SK-N-SH (cell line): Measurements from ENCODE around the gene SHROOM1. TPM values are rescaled to one million over a fixed set of nuclear protein-coding genes. Genes with fewer than 3 reads are reported as not detected.

ENCODE experiments used
- CTCF ChIA-PET: fragments of 300-600, 350-600 bp; formaldehyde crosslinking; extraction: SDS; loops from one replicate; lab custom pipeline; 2021; lab: Yijun Ruan, JAX
- POLR2A ChIA-PET: fragments of 350-600 bp; sonication (Branson Sonifier 250); formaldehyde crosslinking; extraction: SDS; loops from one replicate; lab custom pipeline; 2020; ENCODE audit warnings: antibody characterized with exemption, inconsistent platforms; lab: Yijun Ruan, JAX
- DNase-seq: peaks from one replicate; pipeline ENCODE4 v3.0.0; 2012
- H2AFZ ChIP-seq: fragments of 200-600 bp; sonication (generic); 2 replicates; pipeline ENCODE4 v1.8.1; 2016; ENCODE audit warnings: antibody characterized with exemption, mild to moderate bottlenecking, low read depth
- H3F3A ChIP-seq: fragments of 200-600 bp; sonication (generic); replicated peaks from 2 replicates; pipeline ENCODE3; 2016; ENCODE audit warnings: antibody characterized with exemption, mild to moderate bottlenecking; ENCODE audit not compliant: insufficient read depth
- H3K27ac ChIP-seq, 2 experiments: fragments of 200-500 bp in 1 of 2; fragments of 200-600 bp in 1 of 2; sonication (Bioruptor generic) in 1 of 2; sonication (generic), shearing (Covaris generic) in 1 of 2; 2 replicates each; pipeline versions ENCODE4 v1.5.1 to v1.6.1; 2014 to 2016; ENCODE audit warnings: low read depth in 2 of 2, inconsistent platforms in 1 of 2, low read length in 1 of 2, mild to moderate bottlenecking in 1 of 2, mixed read lengths in 1 of 2
- H3K27me3 ChIP-seq: fragments of 200-600 bp; sonication (generic), shearing (Covaris generic); 2 replicates; pipeline ENCODE4 v1.6.1; 2016; ENCODE audit warnings: mixed run types; ENCODE audit not compliant: insufficient read depth
- H3K36me3 ChIP-seq, 2 experiments: fragments of 200-500 bp in 1 of 2; fragments of 200-600 bp in 1 of 2; sonication (Bioruptor generic) in 1 of 2; sonication (generic) in 1 of 2; replicated peaks in 1 of 2; 2 replicates each; pipeline versions ENCODE3 to v1.5.1; 2014 to 2016; ENCODE audit warnings: low read length in 1 of 2, mild to moderate bottlenecking in 1 of 2; ENCODE audit not compliant: insufficient read depth in 2 of 2, control insufficient read depth in 1 of 2
- H3K4me1 ChIP-seq, 2 experiments: fragments of 200-500 bp in 1 of 2; fragments of 200-600 bp in 1 of 2; sonication (Bioruptor generic) in 1 of 2; sonication (generic), shearing (Covaris generic) in 1 of 2; 2 replicates each; pipeline versions ENCODE4 v1.5.1 to v1.6.1; 2014 to 2016; ENCODE audit warnings: low read depth in 1 of 2, low read length in 1 of 2, mixed run types in 1 of 2; ENCODE audit not compliant: insufficient read depth in 2 of 2, control insufficient read depth in 1 of 2
- H3K4me2 ChIP-seq: fragments of 200-600 bp; sonication (generic), shearing (Covaris generic); 2 replicates; pipeline ENCODE4 v1.6.1; 2017; ENCODE audit warnings: mixed run types
- H3K4me3 ChIP-seq, 2 experiments: fragments of 200-500 bp in 1 of 2; fragments of 200-600 bp in 1 of 2; sonication (Bioruptor generic) in 1 of 2; sonication (generic), shearing (Covaris generic) in 1 of 2; 2 replicates each; pipeline versions ENCODE4 v1.5.1 to v1.8.1; 2014 to 2016; ENCODE audit warnings: low read depth in 2 of 2, inconsistent platforms in 1 of 2, low read length in 1 of 2, mild to moderate bottlenecking in 1 of 2, mixed read lengths in 1 of 2, moderate library complexity in 1 of 2
- H3K79me2 ChIP-seq: fragments of 200-600 bp; sonication (generic); 2 replicates; pipeline ENCODE4 v1.8.1; 2017; ENCODE audit warnings: mild to moderate bottlenecking; ENCODE audit not compliant: insufficient read depth
- H3K9ac ChIP-seq: fragments of 200-600 bp; sonication (generic); 2 replicates; pipeline ENCODE4 v1.6.1; 2017; ENCODE audit warnings: mixed run types
- H3K9me2 ChIP-seq: fragments of 200-600 bp; sonication (generic); 2 replicates; pipeline ENCODE4 v1.6.1; 2017; ENCODE audit warnings: mixed run types
- H3K9me3 ChIP-seq: fragments of 200-600 bp; sonication (generic); 2 replicates; pipeline ENCODE4 v1.6.1; 2017; ENCODE audit warnings: mixed run types, mild to moderate bottlenecking, moderate library complexity
- H4K20me1 ChIP-seq: fragments of 200-600 bp; sonication (generic); 2 replicates; pipeline ENCODE4 v1.6.1; 2017; ENCODE audit warnings: mild to moderate bottlenecking, mixed run types; ENCODE audit not compliant: insufficient read depth
- GATA2 ChIP-seq: sonication (generic); formaldehyde crosslinking; IDR thresholded peaks from 2 replicates; pipeline ENCODE4 v1.5.0; 2020; ENCODE audit warnings: mild to moderate bottlenecking, missing genetic modification reagents
- SIN3A ChIP-seq: IDR thresholded peaks from 2 replicates; pipeline ENCODE4 v1.6.1; 2012; ENCODE audit warnings: low read depth, mild to moderate bottlenecking, low read length, moderate library complexity, borderline replicate concordance
- TAF1 ChIP-seq: IDR thresholded peaks from 2 replicates; pipeline ENCODE4 v1.6.1; 2012; ENCODE audit warnings: low read depth, mild to moderate bottlenecking, low read length, moderate library complexity, borderline replicate concordance
- YY1 ChIP-seq: IDR thresholded peaks from 2 replicates; pipeline ENCODE4 v1.4.0; 2012; ENCODE audit warnings: low read depth, mild to moderate bottlenecking
- WGBS: methylation state at CpG from one replicate; pipeline ENCODE4 v1.1.6; 2017; ENCODE audit warnings: low lambda C conversion rate; 5-methylcytosine and 5-hydroxymethylcytosine counted together
- polyA plus RNA-seq, 3 experiments: library from polyadenylated mRNA; depleted of rRNA; stranded (reverse); fragments of >200 nt; gene quantifications; 2 replicates each; pipeline ENCODE4 v1.2.3, GENCODE V29; 2012
- TF ChIP-seq, protein P1 (sequence below): IDR thresholded peaks from 2 replicates; pipeline ENCODE4 v1.4.0; 2012; ENCODE audit warnings: low read depth, borderline replicate concordance
- TF ChIP-seq, protein P2 (sequence below): fragments of 150-350 bp; IDR thresholded peaks from 2 replicates; pipeline ENCODE4 v1.6.1; 2016; ENCODE audit warnings: mild to moderate bottlenecking, low read depth, low read length
- TF ChIP-seq, protein P3 (sequence below): IDR thresholded peaks from 2 replicates; pipeline ENCODE4 v1.6.1; 2012; ENCODE audit warnings: mild to moderate bottlenecking, low read depth, low read length, moderate library complexity

SHROOM1 gene
- polyA plus RNA-seq, 1 of the 3 experiments (the other 2 are of a cell fraction): 3.8 TPM

DNA sequence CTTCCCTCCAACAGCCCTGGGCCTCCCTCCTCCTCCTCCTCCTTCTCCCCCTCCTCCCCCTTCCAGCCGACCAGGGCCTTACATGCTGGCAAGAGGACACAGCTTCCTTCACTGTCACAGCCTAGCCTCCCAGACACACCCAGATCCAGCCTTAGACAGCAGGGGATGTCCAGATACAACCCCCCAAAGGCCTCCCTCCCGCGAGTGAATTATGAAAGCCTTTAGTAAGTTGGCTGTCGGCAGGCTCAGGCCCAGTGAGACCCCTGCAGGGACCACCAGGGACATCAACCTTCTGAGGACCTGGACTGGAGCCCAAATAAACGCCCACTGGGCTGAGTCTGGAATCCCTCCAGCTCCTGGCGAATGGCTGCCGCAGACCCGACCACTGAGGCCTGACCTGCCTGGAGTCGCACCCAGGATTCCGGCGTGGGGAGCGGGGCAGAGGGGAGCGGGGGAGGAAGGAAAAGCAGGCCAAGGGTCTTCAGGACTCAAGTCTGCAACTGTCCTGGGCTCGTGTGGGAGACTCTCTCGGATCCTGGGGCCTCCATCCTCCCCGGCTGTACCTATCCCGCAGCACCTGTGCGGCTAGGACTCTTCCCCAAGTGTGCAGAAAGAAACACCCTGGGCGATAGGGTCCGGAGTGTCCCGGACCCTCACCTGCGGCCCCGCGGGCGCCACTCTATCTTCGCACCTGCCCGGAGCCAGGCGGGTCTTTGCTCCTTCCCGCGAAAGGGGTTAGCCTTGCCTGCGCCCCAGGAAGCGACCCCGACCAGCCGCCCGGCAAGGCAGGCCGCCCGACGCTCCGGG, 54.1 kb downstream of the SHROOM1 start:
- CTCF ChIA-PET: interaction anchor here (0.7 to 3.0 kb wide), 12 partner anchors 9 to 543 kb away, joined by 3 to 16 read pairs (median 4); partner anchors contain the start of gene CCNI2
- H3K79me2 ChIP-seq: peaks cover 52% of the 10 kb centered on the region

DNA sequence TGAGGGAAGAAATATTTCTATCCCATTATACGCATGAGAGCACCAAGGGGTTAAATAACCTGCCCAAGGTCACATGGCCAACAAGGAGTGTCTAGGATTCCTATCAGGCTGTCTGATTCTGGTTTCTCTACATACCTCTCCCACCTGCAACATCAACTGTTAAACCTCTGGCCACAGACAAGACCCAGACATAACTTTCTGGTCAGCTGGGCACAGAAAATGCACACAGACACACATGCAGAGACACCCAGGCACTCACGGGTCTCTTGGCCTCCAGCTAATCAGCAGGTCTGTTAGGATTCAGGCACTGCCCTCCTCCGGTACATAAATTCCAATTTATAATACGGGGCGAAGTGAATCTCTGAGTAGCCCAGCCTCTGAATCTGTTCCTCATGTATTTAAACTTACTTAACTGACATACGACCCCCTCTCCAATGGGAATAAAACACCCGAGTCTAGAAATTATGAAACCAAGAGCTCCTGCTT, 54.9 kb downstream of the SHROOM1 start:
- H3F3A ChIP-seq: peaks cover 5% of the 10 kb centered on the region
- 88% methylated on average over 7 of the region's 7 CpGs for WGBS
- H3K4me2 ChIP-seq: peak overlapping the region; percentile 96
- no peaks in the 10 kb centered on the region for H3K9me2 ChIP-seq
- H3K27ac ChIP-seq: no peak overlapping the region
- TF ChIP-seq, protein P1, sequence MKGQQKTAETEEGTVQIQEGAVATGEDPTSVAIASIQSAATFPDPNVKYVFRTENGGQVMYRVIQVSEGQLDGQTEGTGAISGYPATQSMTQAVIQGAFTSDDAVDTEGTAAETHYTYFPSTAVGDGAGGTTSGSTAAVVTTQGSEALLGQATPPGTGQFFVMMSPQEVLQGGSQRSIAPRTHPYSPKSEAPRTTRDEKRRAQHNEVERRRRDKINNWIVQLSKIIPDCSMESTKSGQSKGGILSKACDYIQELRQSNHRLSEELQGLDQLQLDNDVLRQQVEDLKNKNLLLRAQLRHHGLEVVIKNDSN: 0 out of 2 replicates have a peak, but pooled peaks have one; percentile 34
- no peak for TF ChIP-seq GATA2 (CRISPR knock-in tag)
- H3K36me3 ChIP-seq: no peaks in the 10 kb centered on the region
- no peak for DNase-seq
- ChIA-PET POLR2A (interaction anchor here (0.6 kb wide), 1 partner anchor 15 kb away, joined by 4 read pairs; no protein-coding TSS in a partner anchor), CTCF (interaction anchor here (0.7 to 3.0 kb wide), 8 partner anchors 10 to 54 kb away, joined by 3 to 16 read pairs (median 4); partner anchors contain the start of gene CCNI2)
- H3K79me2 ChIP-seq: peaks cover 61% of the 10 kb centered on the region
- peaks cover 10 to 49% of the 10 kb centered on the region in 2 experiments; a peak in 1 of 4 replicates for H3K4me1 ChIP-seq
- no peak overlapping the region for H2AFZ ChIP-seq
- no peaks in the 10 kb centered on the region for H3K9me3 ChIP-seq
- peak overlapping the region; percentile 63; the same call in 1 of the 2 replicates for H3K9ac ChIP-seq
- 0 out of 2 replicates have a peak, but pooled peaks cover 4% of the 10 kb centered on the region for H4K20me1 ChIP-seq
- H3K4me3 ChIP-seq: peak overlapping the region in 1 of 2 experiments; percentile 75
- no peaks in the 10 kb centered on the region for H3K27me3 ChIP-seq

More for the DNA sequence above, 54.1 kb downstream of the SHROOM1 start:
- Histone ChIP-seq H3K9ac (peak overlapping the region; percentile 63), H3K27me3 (no peaks in the 10 kb centered on the region), H4K20me1 (no peaks in the 10 kb centered on the region), H3K36me3 (no peaks in the 10 kb centered on the region), H3F3A (peaks cover 5% of the 10 kb centered on the region), H3K9me3 (no peaks in the 10 kb centered on the region), H3K27ac (no peak overlapping the region; a peak in 1 of 4 replicates), H3K4me1 (peaks cover 10 to 49% of the 10 kb centered on the region in 2 experiments; a peak in 1 of 4 replicates), H3K4me2 (peak overlapping the region; percentile 96), H3K4me3 (peak overlapping the region; percentile 75 to 85)
- peak; percentile 88 for DNase-seq
- POLR2A ChIA-PET: no interaction called here
- TF ChIP-seq, protein P2, sequence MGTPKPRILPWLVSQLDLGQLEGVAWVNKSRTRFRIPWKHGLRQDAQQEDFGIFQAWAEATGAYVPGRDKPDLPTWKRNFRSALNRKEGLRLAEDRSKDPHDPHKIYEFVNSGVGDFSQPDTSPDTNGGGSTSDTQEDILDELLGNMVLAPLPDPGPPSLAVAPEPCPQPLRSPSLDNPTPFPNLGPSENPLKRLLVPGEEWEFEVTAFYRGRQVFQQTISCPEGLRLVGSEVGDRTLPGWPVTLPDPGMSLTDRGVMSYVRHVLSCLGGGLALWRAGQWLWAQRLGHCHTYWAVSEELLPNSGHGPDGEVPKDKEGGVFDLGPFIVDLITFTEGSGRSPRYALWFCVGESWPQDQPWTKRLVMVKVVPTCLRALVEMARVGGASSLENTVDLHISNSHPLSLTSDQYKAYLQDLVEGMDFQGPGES: no peak
- TF ChIP-seq YY1: 0 out of 2 replicates have a peak, but pooled peaks have one; percentile 34
- TF ChIP-seq SIN3A: peak; percentile 20; the same call in 1 of the 2 replicates
- TF ChIP-seq, protein P3, sequence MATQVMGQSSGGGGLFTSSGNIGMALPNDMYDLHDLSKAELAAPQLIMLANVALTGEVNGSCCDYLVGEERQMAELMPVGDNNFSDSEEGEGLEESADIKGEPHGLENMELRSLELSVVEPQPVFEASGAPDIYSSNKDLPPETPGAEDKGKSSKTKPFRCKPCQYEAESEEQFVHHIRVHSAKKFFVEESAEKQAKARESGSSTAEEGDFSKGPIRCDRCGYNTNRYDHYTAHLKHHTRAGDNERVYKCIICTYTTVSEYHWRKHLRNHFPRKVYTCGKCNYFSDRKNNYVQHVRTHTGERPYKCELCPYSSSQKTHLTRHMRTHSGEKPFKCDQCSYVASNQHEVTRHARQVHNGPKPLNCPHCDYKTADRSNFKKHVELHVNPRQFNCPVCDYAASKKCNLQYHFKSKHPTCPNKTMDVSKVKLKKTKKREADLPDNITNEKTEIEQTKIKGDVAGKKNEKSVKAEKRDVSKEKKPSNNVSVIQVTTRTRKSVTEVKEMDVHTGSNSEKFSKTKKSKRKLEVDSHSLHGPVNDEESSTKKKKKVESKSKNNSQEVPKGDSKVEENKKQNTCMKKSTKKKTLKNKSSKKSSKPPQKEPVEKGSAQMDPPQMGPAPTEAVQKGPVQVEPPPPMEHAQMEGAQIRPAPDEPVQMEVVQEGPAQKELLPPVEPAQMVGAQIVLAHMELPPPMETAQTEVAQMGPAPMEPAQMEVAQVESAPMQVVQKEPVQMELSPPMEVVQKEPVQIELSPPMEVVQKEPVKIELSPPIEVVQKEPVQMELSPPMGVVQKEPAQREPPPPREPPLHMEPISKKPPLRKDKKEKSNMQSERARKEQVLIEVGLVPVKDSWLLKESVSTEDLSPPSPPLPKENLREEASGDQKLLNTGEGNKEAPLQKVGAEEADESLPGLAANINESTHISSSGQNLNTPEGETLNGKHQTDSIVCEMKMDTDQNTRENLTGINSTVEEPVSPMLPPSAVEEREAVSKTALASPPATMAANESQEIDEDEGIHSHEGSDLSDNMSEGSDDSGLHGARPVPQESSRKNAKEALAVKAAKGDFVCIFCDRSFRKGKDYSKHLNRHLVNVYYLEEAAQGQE: no peak
- peak; percentile 7; the same call in 1 of the 2 replicates for TF ChIP-seq TAF1
- TF ChIP-seq, all 33 proteins: peak for 3
- H3K9me2 ChIP-seq: no peaks in the 10 kb centered on the region
- under 1% methylated on average over 14 of the region's 39 CpGs for WGBS
- peak overlapping the region; percentile 71 for H2AFZ ChIP-seq
